ENCODE results near the gene XRN1. TPM values are rescaled to one million over a fixed set of nuclear protein-coding genes. Genes with fewer than 3 reads are reported as not detected.

XRN1 gene
- total and polyA plus RNA-seq, 3 donors from 2014 or later, result 18.2 to 47.2 (median 39.8) TPM

DNA sequence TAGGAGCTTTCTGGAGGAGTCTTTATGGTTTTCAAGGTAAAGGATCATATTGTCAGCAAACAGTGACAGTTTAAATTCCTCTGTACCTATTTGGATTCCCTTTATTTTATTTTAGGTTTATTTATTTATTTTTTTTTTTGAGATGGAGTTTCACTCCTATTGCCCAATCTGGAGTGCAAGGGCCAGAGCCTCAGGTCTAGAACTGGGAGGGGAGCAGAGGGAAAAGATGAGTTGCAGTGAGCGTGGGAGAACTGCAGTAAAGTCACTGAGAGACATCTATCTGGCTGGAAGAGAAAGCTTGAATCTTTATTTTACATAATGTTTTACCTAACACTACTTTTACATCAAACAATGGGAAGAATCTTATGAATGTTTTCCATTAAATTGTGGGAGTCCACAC is 172.9 kb downstream of the XRN1 start:
- Histone ChIP-seq H3K4me1 (no peaks in the 10 kb centered on the region), H3K27me3 (no peaks in the 10 kb centered on the region), H3K4me3 (no peak overlapping the region), H3K36me3 (ENCODE audit: low read depth, missing control alignments) (no peaks in the 10 kb centered on the region), H3K27ac (no peak overlapping the region), H3K9me3 (no peaks in the 10 kb centered on the region)
- 97 to 100% methylated on average over 1 of the region's 1 CpG for WGBS, 2 donors
- DNase-seq, result no peak
- intact Hi-C loops (cut with DNase I; ENCODE audit: low total_unique reads), result no loop called here
- no peak for TF ChIP-seq POLR2A (IDR thresholded peaks at IDR 0.05)
- TF ChIP-seq, protein P1, sequence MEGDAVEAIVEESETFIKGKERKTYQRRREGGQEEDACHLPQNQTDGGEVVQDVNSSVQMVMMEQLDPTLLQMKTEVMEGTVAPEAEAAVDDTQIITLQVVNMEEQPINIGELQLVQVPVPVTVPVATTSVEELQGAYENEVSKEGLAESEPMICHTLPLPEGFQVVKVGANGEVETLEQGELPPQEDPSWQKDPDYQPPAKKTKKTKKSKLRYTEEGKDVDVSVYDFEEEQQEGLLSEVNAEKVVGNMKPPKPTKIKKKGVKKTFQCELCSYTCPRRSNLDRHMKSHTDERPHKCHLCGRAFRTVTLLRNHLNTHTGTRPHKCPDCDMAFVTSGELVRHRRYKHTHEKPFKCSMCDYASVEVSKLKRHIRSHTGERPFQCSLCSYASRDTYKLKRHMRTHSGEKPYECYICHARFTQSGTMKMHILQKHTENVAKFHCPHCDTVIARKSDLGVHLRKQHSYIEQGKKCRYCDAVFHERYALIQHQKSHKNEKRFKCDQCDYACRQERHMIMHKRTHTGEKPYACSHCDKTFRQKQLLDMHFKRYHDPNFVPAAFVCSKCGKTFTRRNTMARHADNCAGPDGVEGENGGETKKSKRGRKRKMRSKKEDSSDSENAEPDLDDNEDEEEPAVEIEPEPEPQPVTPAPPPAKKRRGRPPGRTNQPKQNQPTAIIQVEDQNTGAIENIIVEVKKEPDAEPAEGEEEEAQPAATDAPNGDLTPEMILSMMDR (IDR thresholded peaks at IDR 0.05), result no peak

DNA sequence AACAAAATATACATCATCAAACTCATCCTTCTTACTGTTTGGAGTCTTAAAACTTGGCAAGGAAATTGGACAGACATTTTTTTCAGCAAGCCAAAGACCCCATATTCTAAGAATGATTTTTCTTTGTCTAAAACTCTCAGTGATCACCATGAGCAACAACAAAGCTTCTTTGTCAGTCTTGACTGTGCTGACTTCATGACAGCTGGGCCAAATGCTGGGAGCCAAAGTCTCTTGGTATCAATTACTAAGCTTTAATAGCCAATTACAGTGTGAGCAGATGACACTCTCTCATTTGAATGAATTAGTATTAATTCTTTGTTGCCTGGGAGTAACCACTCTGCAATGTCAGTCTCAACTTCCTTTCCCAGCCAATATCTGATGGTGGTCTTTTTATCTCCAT is 174.3 kb downstream of the XRN1 start:
- H3K27ac ChIP-seq, result no peak overlapping the region
- DNase-seq, result no peak
- no peaks in the 10 kb centered on the region for H3K27me3 ChIP-seq
- intact Hi-C loops (cut with DNase I; ENCODE audit: low total_unique reads), result no loop called here
- H3K9me3 ChIP-seq, result no peaks in the 10 kb centered on the region
- TF ChIP-seq, protein P1 (IDR thresholded peaks at IDR 0.05), result no peak
- no peaks in the 10 kb centered on the region for H3K36me3 ChIP-seq (ENCODE audit: low read depth, missing control alignments)
- H3K4me3 ChIP-seq, result no peak overlapping the region
- H3K4me1 ChIP-seq, result no peaks in the 10 kb centered on the region

DNA sequence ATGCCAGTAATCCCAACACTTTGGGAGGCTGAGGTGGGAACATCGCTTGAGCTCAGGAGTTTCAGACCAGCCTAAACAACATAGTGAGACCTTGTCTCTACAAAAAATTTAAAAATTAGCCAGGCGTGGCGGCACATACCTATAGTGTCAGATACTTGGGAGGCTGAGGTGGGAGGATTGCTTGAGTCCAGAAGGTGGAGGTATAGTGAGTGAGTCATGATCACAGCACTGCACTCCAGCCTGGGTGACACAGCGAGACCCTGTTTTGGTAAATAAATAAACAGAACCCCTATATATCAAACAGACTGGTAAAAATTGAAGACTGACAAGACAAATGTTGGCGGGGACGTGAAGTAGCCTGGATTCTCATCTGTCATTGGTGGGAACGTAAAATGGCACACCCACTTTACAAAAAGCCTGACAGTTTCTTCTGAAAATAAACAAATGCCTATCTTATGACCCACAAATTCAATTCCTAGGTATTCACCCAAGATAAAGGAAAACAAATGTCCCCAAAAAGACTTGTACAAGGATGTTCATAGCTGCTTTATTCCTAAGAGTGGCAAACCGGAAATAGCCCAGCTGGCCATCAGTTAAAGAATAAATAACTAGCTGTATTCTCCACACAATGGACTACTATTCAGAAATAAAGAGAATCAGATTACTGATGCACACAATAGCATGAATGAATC is 175.5 kb downstream of the XRN1 start:
- intact Hi-C loops (cut with DNase I; ENCODE audit: low total_unique reads), result no loop called here
- no peaks in the 10 kb centered on the region for H3K9me3 ChIP-seq
- H3K27me3 ChIP-seq, result no peaks in the 10 kb centered on the region
- WGBS, 2 donors, result 94 to 96% methylated on average over 8 of the region's 8 CpGs
- no peak for DNase-seq
- TF ChIP-seq, protein P1 (IDR thresholded peaks at IDR 0.05), result no peak
- no peak for TF ChIP-seq POLR2A (IDR thresholded peaks at IDR 0.05)
- H3K36me3 ChIP-seq (ENCODE audit: low read depth, missing control alignments), result no peaks in the 10 kb centered on the region
- H3K27ac ChIP-seq, result no peak overlapping the region
- H3K4me1 ChIP-seq, result no peaks in the 10 kb centered on the region
- H3K4me3 ChIP-seq, result no peak overlapping the region

DNA sequence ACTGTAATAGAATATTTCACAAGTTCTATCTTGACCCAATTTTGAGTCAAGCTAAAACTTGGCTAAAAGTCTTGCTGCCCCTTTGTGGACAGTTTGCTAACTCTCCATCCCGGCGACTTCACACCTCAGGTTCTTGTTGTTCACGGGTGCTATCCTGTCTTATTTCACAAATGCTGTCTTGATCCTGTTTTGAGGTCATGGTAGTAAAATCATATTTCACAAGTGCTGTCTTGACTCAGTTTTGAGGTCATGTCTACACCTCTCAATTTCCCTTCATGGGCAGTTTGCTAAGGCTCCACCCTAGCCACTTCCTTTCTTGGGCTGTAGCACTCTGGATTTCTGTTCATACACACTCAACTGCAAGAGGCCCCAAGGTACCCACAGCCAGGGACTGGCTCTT is 177.4 kb downstream of the XRN1 start:
- no peaks in the 10 kb centered on the region for H3K27me3 ChIP-seq

More for the DNA sequence above, 177.4 kb downstream of the XRN1 start:
- TF ChIP-seq, protein P1 (IDR thresholded peaks at IDR 0.05), result no peak
- no peak for TF ChIP-seq POLR2A (IDR thresholded peaks at IDR 0.05)
- no peaks in the 10 kb centered on the region for H3K4me1 ChIP-seq
- no peak overlapping the region for H3K4me3 ChIP-seq
- H3K9me3 ChIP-seq, result no peaks in the 10 kb centered on the region
- H3K27ac ChIP-seq, result no peak overlapping the region
- intact Hi-C loops (cut with DNase I; ENCODE audit: low total_unique reads), result no loop called here
- no peak for DNase-seq
- no peaks in the 10 kb centered on the region for H3K36me3 ChIP-seq (ENCODE audit: low read depth, missing control alignments)
- WGBS, 2 donors, result 87 to 89% methylated on average over 3 of the region's 3 CpGs
